GM23338 (cell line): ENCODE measurements around the gene MCTP2.

Experiments used
- POLR2AphosphoS5 ChIP-seq: IDR thresholded peaks from 2 replicates; pipeline ENCODE4 v1.6.1; 2016; ENCODE audit warnings: antibody characterized with exemption, low read depth
- TF ChIP-seq, protein P1 (sequence below), 2 experiments: fragments of 200-600 bp in 1 of 2; sonication (generic) in 1 of 2; conservative IDR thresholded peaks; 2 replicates each; pipeline versions ENCODE4 v1.5.1 to v1.6.1; 2016 to 2017; ENCODE audit warnings: antibody characterized with exemption in 2 of 2, low read depth in 2 of 2, mild to moderate bottlenecking in 2 of 2, moderate library complexity in 1 of 2
- TF ChIP-seq, protein P2 (sequence below): IDR thresholded peaks from one replicate; pipeline ENCODE4 v1.6.1; 2018; ENCODE audit warnings: antibody characterized with exemption; ENCODE audit not compliant: unreplicated experiment

DNA sequence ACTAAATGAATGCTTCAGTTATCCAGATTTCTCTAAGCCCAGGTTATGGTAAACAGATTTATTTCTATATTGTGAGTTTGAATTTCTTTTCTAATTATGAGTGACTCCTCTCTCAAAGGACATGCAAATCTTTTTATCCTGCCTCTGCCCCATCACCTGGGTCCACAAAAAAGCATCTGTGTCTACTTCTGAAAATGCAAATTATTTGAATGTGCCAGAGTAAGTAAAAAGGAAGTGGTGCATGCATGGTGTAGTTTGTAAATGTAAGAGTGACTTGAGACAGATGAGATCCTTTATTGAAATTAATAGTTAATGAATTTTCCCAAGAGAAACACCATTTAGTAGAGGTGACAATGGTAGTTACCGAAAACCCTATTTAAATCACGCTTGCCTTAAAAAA is 26.9 kb downstream of the MCTP2 start:
- TF ChIP-seq, protein P1, sequence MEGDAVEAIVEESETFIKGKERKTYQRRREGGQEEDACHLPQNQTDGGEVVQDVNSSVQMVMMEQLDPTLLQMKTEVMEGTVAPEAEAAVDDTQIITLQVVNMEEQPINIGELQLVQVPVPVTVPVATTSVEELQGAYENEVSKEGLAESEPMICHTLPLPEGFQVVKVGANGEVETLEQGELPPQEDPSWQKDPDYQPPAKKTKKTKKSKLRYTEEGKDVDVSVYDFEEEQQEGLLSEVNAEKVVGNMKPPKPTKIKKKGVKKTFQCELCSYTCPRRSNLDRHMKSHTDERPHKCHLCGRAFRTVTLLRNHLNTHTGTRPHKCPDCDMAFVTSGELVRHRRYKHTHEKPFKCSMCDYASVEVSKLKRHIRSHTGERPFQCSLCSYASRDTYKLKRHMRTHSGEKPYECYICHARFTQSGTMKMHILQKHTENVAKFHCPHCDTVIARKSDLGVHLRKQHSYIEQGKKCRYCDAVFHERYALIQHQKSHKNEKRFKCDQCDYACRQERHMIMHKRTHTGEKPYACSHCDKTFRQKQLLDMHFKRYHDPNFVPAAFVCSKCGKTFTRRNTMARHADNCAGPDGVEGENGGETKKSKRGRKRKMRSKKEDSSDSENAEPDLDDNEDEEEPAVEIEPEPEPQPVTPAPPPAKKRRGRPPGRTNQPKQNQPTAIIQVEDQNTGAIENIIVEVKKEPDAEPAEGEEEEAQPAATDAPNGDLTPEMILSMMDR (conservative IDR thresholded peaks at IDR 0.05; ENCODE audit: low read depth in 2 of 2), result no peak
- TF ChIP-seq, protein P2, sequence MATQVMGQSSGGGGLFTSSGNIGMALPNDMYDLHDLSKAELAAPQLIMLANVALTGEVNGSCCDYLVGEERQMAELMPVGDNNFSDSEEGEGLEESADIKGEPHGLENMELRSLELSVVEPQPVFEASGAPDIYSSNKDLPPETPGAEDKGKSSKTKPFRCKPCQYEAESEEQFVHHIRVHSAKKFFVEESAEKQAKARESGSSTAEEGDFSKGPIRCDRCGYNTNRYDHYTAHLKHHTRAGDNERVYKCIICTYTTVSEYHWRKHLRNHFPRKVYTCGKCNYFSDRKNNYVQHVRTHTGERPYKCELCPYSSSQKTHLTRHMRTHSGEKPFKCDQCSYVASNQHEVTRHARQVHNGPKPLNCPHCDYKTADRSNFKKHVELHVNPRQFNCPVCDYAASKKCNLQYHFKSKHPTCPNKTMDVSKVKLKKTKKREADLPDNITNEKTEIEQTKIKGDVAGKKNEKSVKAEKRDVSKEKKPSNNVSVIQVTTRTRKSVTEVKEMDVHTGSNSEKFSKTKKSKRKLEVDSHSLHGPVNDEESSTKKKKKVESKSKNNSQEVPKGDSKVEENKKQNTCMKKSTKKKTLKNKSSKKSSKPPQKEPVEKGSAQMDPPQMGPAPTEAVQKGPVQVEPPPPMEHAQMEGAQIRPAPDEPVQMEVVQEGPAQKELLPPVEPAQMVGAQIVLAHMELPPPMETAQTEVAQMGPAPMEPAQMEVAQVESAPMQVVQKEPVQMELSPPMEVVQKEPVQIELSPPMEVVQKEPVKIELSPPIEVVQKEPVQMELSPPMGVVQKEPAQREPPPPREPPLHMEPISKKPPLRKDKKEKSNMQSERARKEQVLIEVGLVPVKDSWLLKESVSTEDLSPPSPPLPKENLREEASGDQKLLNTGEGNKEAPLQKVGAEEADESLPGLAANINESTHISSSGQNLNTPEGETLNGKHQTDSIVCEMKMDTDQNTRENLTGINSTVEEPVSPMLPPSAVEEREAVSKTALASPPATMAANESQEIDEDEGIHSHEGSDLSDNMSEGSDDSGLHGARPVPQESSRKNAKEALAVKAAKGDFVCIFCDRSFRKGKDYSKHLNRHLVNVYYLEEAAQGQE, result no peak
- TF ChIP-seq POLR2AphosphoS5, result no peak
